Measurements from ENCODE around the gene RPS24. TPM values are rescaled to one million over a fixed set of nuclear protein-coding genes. Genes with fewer than 3 reads are reported as not detected.
"Not testable (repeated sequence)": the region's sequence is repeated elsewhere in the genome, so short reads cannot be mapped to it uniquely, and the experiment has no call there.

The RPS24 gene
- total and polyA plus RNA-seq, 8 donors = 1,239 to 4,429 (median 3,593) TPM

DNA sequence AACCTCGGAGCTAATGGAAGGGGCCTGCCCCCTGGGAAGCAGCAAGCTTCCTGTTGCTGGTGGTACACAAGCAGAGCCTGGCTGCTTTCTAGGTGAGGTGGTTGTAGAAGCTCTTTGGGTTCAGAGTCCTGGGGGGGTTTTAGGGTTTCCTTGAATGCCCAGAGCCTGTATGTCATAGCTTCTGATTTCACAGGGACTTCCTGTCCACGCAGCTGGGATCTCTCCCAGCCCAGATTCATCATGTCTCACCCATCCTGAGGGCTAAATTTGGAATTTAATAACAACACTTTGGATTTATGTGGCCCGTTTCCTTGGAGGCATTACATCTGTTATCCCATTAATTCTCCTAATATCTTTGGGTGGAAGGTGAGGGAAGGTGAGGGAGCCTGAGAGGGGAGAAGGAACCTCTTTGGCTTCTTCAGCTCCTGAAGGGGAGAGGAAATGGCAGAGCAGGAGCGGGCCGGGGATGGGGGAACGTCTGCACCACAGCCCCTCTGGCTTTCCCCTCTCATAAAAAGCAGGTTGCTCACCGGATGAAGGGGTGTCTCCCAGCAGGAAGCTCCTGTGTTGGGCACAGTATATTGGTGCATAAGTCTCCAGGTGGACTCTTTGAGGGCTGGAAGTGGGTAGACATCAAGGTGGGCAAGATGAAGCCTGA lies 19.7 kb downstream of the RPS24 start:
- Histone ChIP-seq H3K27me3 (no peaks in the 10 kb centered on the region), H3K27ac (no peak overlapping the region), H3K4me1 (no peaks in the 10 kb centered on the region), H3K9me3 (no peaks in the 10 kb centered on the region), H3K36me3 (no peaks in the 10 kb centered on the region), H3K4me3 (no peak overlapping the region)
- DNase-seq (peak in 2 of 4 donors; percentile 65 to 73), ATAC-seq (peak; percentile 11)
- intact Hi-C loops (cut with DNase I) = no loop called here
- no peak for TF ChIP-seq CTCF (IDR thresholded peaks at IDR 0.05)

GRCh38 chr10:78058562-78058961 lies 24.9 kb downstream of the RPS24 start:
- DNase-seq = no peak
- H3K4me3 ChIP-seq = no peak overlapping the region
- intact Hi-C loops (cut with DNase I) = no loop called here
- no peak for ATAC-seq
- H3K9me3 ChIP-seq = no peaks in the 10 kb centered on the region
- no peaks in the 10 kb centered on the region for H3K36me3 ChIP-seq
- no peak overlapping the region for H3K27ac ChIP-seq
- H3K4me1 ChIP-seq = no peaks in the 10 kb centered on the region
- no peak for TF ChIP-seq CTCF (IDR thresholded peaks at IDR 0.05)
- no peaks in the 10 kb centered on the region for H3K27me3 ChIP-seq

- no peak overlapping the region for H3K4me3 ChIP-seq
- no peak overlapping the region for H3K27ac ChIP-seq
- no peaks in the 10 kb centered on the region for H3K9me3 ChIP-seq
- no peak for TF ChIP-seq CTCF (IDR thresholded peaks at IDR 0.05)
- no peak for DNase-seq
- no peaks in the 10 kb centered on the region for H3K4me1 ChIP-seq
- H3K36me3 ChIP-seq = no peaks in the 10 kb centered on the region
- intact Hi-C loops (cut with DNase I) = no loop called here
- H3K27me3 ChIP-seq = no peaks in the 10 kb centered on the region
- ATAC-seq = no peak
Measured at GRCh38 chr10:78059906-78060702, 26.4 kb downstream of the RPS24 start.

DNA sequence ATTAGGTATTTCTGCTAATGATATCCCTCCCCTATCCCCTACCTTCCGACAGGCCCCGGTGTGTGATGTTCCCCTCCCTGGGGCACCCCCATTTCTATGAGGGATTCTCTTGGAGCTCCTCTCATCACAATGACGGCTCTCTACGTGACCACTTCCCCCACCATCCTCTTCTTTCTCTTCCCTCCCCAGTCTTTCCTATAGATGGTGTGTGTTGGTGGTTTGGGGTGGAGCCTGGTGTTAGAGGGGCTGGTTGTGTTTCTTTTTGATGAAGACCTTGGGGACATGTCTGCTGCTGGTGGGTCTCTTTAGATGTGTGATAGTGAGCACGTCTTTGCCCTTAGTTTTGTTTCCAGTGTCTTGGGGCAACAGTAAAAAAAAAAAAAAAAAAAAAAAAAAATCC lies 28.6 kb downstream of the RPS24 start:
- ATAC-seq (no peak), DNase-seq (no peak)
- Histone ChIP-seq H3K27ac (no peak overlapping the region), H3K4me1 (no peaks in the 10 kb centered on the region), H3K4me3 (no peak overlapping the region), H3K27me3 (no peaks in the 10 kb centered on the region), H3K9me3 (no peaks in the 10 kb centered on the region), H3K36me3 (no peaks in the 10 kb centered on the region)
- intact Hi-C loops (cut with DNase I) = no loop called here
- no peak for TF ChIP-seq CTCF (IDR thresholded peaks at IDR 0.05)

- no peaks in the 10 kb centered on the region for H3K9me3 ChIP-seq
- no peaks in the 10 kb centered on the region for H3K4me1 ChIP-seq
- no peak overlapping the region for H3K27ac ChIP-seq
- no peaks in the 10 kb centered on the region for H3K36me3 ChIP-seq
- DNase-seq (no peak), ATAC-seq (no peak)
- H3K4me3 ChIP-seq = no peak overlapping the region
- no peak for TF ChIP-seq CTCF (IDR thresholded peaks at IDR 0.05)
- intact Hi-C loops (cut with DNase I) = no loop called here
- no peaks in the 10 kb centered on the region for H3K27me3 ChIP-seq
Measured at GRCh38 chr10:78063236-78063635, 29.6 kb downstream of the RPS24 start.

GRCh38 chr10:78064919-78065318 lies 31.3 kb downstream of the RPS24 start:
- H3K9me3 ChIP-seq; DNase-seq; H3K27ac ChIP-seq; H3K36me3 ChIP-seq; H3K4me3 ChIP-seq; ATAC-seq; H3K4me1 ChIP-seq; intact Hi-C loops (cut with DNase I); H3K27me3 ChIP-seq: not testable (repeated sequence)

Data from left lung (tissue), 10 donors.